ENCODE measurements around the gene IFT43. TPM values are rescaled to one million over a fixed set of nuclear protein-coding genes. Genes with fewer than 3 reads are reported as not detected.

Gene IFT43
- total RNA-seq, 1 donor from 2014 or later: 28.2 TPM

GRCh38 chr14:76019676-76020075 lies 34.1 kb downstream of the IFT43 start:
- no peak for DNase-seq

- no peak for DNase-seq
These were observed 37.4 kb downstream of the IFT43 start for GRCh38 chr14:76022991-76023390.

GRCh38 chr14:76023757-76024156 lies 38.2 kb downstream of the IFT43 start:
- DNase-seq: no peak

- no peak for DNase-seq
These were observed 38.8 kb downstream of the IFT43 start for GRCh38 chr14:76024211-76024907.

- DNase-seq: no peak
These were observed 49.0 kb downstream of the IFT43 start for GRCh38 chr14:76034566-76034965.

- no peak for DNase-seq
These were observed 55.1 kb downstream of the IFT43 start for GRCh38 chr14:76040704-76041103.

GRCh38 chr14:76045773-76046172 lies 60.2 kb downstream of the IFT43 start:
- no peak for DNase-seq

GRCh38 chr14:76050250-76050649 lies 64.7 kb downstream of the IFT43 start:
- DNase-seq: no peak

GRCh38 chr14:76050797-76051392 lies 65.3 kb downstream of the IFT43 start:
- DNase-seq: peak; percentile 3

GRCh38 chr14:76051717-76052465 lies 66.3 kb downstream of the IFT43 start:
- DNase-seq: no peak

- no peak for DNase-seq
These were observed 68.2 kb downstream of the IFT43 start for GRCh38 chr14:76053572-76054355.

GRCh38 chr14:76055330-76055729 lies 69.8 kb downstream of the IFT43 start:
- no peak for DNase-seq

- no peak for DNase-seq
These were observed 70.6 kb downstream of the IFT43 start for GRCh38 chr14:76056128-76056527.

- DNase-seq: no peak
These were observed 72.4 kb downstream of the IFT43 start for GRCh38 chr14:76057914-76058313.

GRCh38 chr14:76063327-76063726 lies 77.8 kb downstream of the IFT43 start:
- DNase-seq: no peak

- DNase-seq: no peak
These were observed 80.0 kb downstream of the IFT43 start for GRCh38 chr14:76065519-76065918.

GRCh38 chr14:76067536-76067935 lies 82.0 kb downstream of the IFT43 start:
- no peak for DNase-seq

GRCh38 chr14:76073717-76074116 lies 88.2 kb downstream of the IFT43 start:
- DNase-seq: no peak

- DNase-seq: no peak
These were observed 91.8 kb downstream of the IFT43 start for GRCh38 chr14:76077340-76077739.

- DNase-seq: no peak
These were observed 92.9 kb downstream of the IFT43 start for GRCh38 chr14:76078501-76078900.

- DNase-seq: no peak
These were observed 94.5 kb downstream of the IFT43 start for GRCh38 chr14:76080025-76080424.

- no peak for DNase-seq
These were observed 94.9 kb downstream of the IFT43 start for GRCh38 chr14:76080471-76080870.

GRCh38 chr14:76081642-76082041 lies 96.1 kb downstream of the IFT43 start:
- DNase-seq: no peak
